ENCODE measurements around the gene TMA7B. TPM values are rescaled to one million over a fixed set of nuclear protein-coding genes. Genes with fewer than 3 reads are reported as not detected.
A peak's percentile ranks its signal among the peaks of the same experiment; 100 is the strongest.

TMA7B gene
- total RNA-seq, 1 donor from 2014 or later = not detected

DNA sequence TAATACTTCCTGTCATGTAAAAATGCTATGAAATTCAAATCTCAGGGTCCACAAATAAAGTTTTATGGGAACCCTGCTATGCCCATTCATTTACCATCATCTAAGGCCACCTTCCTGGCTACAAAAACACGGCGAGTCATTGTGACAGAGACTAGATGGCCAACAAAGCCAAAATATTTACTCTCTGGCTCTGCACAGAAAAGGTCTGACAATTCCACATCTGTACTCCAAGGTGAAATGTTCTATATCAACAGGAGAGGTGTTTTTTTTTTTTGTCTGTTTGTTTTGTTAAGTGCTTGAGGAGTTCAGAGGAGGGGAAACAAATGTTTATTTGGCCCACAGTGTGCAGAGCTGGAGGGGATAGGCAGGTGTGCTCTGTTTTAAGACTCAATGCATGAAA lies 18.6 kb upstream of the TMA7B start:
- DNase-seq (ENCODE audit: low spot score) = no peak
- no peak overlapping the region for H3K4me3 Mint-ChIP-seq
- no peaks in the 10 kb centered on the region for H3K9me3 Mint-ChIP-seq
- Histone ChIP-seq H3K27me3 (peaks cover 20% of the 10 kb centered on the region), H3K4me3 (no peak overlapping the region), H3F3A (ENCODE audit: low read depth) (peaks cover 9% of the 10 kb centered on the region), H3K9me3 (ENCODE audit: low read depth) (no peaks in the 10 kb centered on the region), H3K36me3 (no peaks in the 10 kb centered on the region), H3K4me1 (peaks cover 34% of the 10 kb centered on the region), H3K79me2 (ENCODE audit: low read depth) (no peaks in the 10 kb centered on the region), H3K27ac (no peak overlapping the region), H4K20me1 (ENCODE audit: low read depth) (peaks cover 8% of the 10 kb centered on the region), H2AFZ (replicated peaks) (no peak overlapping the region), H3K9ac (no peak overlapping the region), H3K4me2 (no peak overlapping the region)
- no peaks in the 10 kb centered on the region for H3K36me3 Mint-ChIP-seq
- H3K4me1 Mint-ChIP-seq = peaks cover 33% of the 10 kb centered on the region
- TF ChIP-seq EZH2 (IDR thresholded peaks at IDR 0.05) (no peak), EZH2phosphoT487 (IDR thresholded peaks at IDR 0.05) (no peak), CTCF (IDR thresholded peaks at IDR 0.05) (no peak)
- peaks cover 4% of the 10 kb centered on the region for H3K27me3 Mint-ChIP-seq (ENCODE audit: insufficient read depth, low read depth)
- no peak overlapping the region for H3K27ac Mint-ChIP-seq

GRCh38 chr22:39942439-39943230 lies 17.6 kb upstream of the TMA7B start:
- Histone ChIP-seq H3K4me2 (no peak overlapping the region), H3K79me2 (ENCODE audit: low read depth) (no peaks in the 10 kb centered on the region), H3K9ac (no peak overlapping the region), H3K4me3 (no peak overlapping the region), H3K36me3 (no peaks in the 10 kb centered on the region), H3K27me3 (peaks cover 19% of the 10 kb centered on the region), H2AFZ (replicated peaks) (no peak overlapping the region), H4K20me1 (ENCODE audit: low read depth) (peaks cover 8% of the 10 kb centered on the region), H3K27ac (no peak overlapping the region), H3K4me1 (peaks cover 33% of the 10 kb centered on the region), H3F3A (ENCODE audit: low read depth) (peaks cover 9% of the 10 kb centered on the region), H3K9me3 (ENCODE audit: low read depth) (no peaks in the 10 kb centered on the region)
- no peaks in the 10 kb centered on the region for H3K36me3 Mint-ChIP-seq
- no peaks in the 10 kb centered on the region for H3K9me3 Mint-ChIP-seq
- H3K27me3 Mint-ChIP-seq (ENCODE audit: insufficient read depth, low read depth) = peaks cover 4% of the 10 kb centered on the region
- H3K4me1 Mint-ChIP-seq = peaks cover 36% of the 10 kb centered on the region
- no peak overlapping the region for H3K4me3 Mint-ChIP-seq
- no peak overlapping the region for H3K27ac Mint-ChIP-seq
- DNase-seq (ENCODE audit: low spot score) = no peak
- TF ChIP-seq EZH2phosphoT487 (IDR thresholded peaks at IDR 0.05) (no peak), CTCF (IDR thresholded peaks at IDR 0.05) (no peak), EZH2 (IDR thresholded peaks at IDR 0.05) (no peak)

DNA sequence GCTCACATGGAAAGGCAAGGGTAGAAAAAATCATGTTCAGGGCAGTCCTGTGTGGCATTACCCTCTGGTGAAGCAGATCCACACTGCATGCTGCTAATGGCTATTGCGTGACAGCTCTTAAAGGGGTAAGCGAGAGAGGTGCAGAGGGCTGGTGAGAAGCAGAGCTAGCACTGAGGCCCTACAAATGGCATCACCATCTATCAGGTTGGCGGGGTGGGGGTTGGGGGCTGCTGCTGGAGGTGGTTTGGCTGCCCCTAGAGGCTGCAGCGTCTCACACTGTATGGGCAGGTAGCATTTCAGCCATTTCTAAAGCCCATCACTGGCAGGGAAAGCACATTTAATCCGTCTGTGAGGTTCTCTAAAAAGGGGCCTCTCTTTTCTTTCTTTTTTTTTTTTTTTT lies 16.9 kb upstream of the TMA7B start:
- no peak overlapping the region for H3K4me3 ChIP-seq
- peaks cover 33% of the 10 kb centered on the region for H3K4me1 ChIP-seq
- peaks cover 8% of the 10 kb centered on the region for H4K20me1 ChIP-seq (ENCODE audit: low read depth)
- Mint-ChIP-seq H3K9me3 (no peaks in the 10 kb centered on the region), H3K27me3 (ENCODE audit: insufficient read depth, low read depth) (peaks cover 4% of the 10 kb centered on the region), H3K4me1 (peaks cover 36% of the 10 kb centered on the region), H3K36me3 (no peaks in the 10 kb centered on the region), H3K27ac (no peak overlapping the region), H3K4me3 (no peak overlapping the region)
- no peak overlapping the region for H2AFZ ChIP-seq (replicated peaks)
- TF ChIP-seq CTCF (IDR thresholded peaks at IDR 0.05) (peak; percentile 46), EZH2phosphoT487 (IDR thresholded peaks at IDR 0.05) (no peak)
- H3K4me2 ChIP-seq = no peak overlapping the region
- H3K79me2 ChIP-seq (ENCODE audit: low read depth) = no peaks in the 10 kb centered on the region
- H3K27ac ChIP-seq = no peak overlapping the region
- H3K9me3 ChIP-seq (ENCODE audit: low read depth) = no peaks in the 10 kb centered on the region
- peak; percentile 61 for DNase-seq (ENCODE audit: low spot score)
- H3K36me3 ChIP-seq = no peaks in the 10 kb centered on the region
- peaks cover 14% of the 10 kb centered on the region for H3K27me3 ChIP-seq
- no peak overlapping the region for H3K9ac ChIP-seq
- peaks cover 9% of the 10 kb centered on the region for H3F3A ChIP-seq (ENCODE audit: low read depth)
